ENCODE results near the gene SLC16A11. TPM values are rescaled to one million over a fixed set of nuclear protein-coding genes. Genes with fewer than 3 reads are reported as not detected.
"Not testable (repeated sequence)": the region's sequence is repeated elsewhere in the genome, so short reads cannot be mapped to it uniquely, and the experiment has no call there.

Gene SLC16A11
- total RNA-seq, 1 experiment from 2014 or later = 0.12 TPM

DNA sequence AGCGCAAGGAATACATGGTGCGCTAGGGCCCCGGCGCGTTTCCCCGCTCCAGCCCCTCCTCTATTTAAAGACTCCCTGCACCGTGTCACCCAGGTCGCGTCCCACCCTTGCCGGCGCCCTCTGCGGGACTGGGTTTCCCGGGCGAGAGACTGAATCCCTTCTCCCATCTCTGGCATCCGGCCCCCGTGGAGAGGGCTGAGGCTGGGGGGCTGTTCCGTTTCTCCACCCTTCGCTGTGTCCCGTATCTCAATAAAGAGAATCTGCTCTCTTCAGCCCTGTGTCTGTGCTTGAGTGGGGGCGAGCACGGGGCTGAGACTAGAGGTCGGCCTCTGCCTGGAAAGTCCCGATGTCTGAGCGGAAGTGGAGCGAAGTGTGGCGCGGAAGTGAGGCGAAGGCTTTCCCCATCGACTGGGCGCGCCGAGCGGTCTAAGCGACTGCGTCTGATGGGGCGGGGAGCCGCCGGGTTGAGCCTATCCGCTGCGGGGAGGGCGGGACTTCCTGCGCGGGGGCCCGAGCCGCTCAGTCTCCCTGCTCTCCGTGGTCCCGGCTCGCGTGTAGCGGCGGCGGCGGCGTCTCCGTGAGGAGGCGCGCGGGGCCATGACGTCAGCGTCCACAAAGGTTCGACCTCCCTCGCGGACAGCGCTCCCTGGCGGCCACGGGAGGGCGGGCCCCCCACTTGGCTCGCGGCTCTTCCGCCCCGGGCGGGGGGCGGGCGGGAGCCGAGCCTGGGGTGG, 29.5 kb downstream of the SLC16A11 start:
- DNase-seq (ENCODE audit: extremely low read depth, low read depth) = peak; percentile 94

DNA sequence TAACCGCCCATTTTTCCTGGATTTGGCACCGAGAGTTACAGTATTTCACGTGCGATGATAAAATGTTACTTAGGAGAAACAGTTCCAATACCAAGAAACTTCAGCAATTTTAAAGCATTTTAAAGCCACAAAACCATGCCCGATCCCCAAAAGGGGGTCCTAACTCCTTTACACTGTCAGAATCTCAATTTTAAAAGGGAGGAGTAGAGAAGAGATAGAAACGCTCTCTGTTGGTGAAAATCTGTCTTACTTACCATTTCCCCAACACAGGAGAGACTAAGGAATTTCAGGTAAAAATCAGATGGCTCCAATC, 32.0 kb downstream of the SLC16A11 start:
- no peak for DNase-seq (ENCODE audit: extremely low read depth, low read depth)

DNA sequence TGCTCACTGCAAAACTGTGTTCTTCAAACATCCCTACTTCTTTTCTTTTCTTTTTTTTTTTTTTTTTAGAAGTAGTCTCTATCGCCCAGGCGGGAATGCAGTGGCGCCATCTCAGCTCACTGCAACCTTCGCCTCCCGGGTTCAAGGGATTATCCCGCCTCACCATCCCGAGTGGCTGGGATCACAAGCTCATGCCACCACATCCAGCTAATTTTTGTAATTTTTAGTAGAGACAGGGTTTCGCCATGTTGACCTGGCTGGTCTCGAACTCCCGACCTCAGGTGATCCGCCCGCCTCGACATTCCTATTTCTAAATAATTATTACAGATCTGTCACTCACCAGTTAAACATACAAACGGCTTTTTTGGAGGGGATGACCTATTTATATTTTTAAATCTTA, 32.5 kb downstream of the SLC16A11 start:
- DNase-seq (ENCODE audit: extremely low read depth, low read depth) = no peak

DNA sequence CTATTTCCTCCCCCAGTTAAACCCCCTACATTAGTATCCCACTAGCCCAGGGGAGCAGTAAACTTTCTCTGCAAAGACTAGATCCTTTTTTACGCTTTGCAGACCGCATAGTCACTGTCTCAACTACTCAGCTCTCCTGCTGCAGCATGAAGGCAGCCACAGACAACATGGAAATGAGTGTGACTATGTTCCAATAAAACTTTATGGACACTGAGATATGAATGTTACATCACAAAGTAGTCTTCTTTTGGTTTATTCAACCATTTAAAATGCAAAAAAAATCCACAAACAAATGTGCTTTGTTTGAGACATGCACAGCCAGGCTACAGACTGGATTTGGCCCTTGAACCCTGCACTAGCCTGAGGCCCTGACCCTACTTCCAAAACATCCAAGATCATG, 33.4 kb downstream of the SLC16A11 start:
- DNase-seq (ENCODE audit: extremely low read depth, low read depth) = no peak

DNA sequence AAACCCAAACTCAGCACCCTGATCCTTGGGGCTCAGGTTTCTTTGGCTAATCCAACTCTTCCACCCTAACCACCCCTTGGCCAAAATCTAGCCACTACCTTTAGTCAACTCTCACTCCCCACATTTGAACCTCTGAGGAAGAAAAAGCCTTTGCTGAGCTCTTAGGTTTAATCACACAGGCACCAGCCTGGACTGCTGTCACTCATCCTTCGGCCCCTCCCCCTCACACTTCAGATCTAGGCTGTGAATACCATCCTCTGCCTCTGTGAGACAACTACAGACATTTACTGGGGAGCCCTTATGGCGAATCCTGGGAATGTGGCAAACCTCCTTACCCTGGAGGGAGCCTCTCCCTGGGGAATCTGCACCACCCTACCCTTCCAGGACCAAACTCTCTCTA, 36.7 kb downstream of the SLC16A11 start:
- DNase-seq (ENCODE audit: extremely low read depth, low read depth) = no peak

DNA sequence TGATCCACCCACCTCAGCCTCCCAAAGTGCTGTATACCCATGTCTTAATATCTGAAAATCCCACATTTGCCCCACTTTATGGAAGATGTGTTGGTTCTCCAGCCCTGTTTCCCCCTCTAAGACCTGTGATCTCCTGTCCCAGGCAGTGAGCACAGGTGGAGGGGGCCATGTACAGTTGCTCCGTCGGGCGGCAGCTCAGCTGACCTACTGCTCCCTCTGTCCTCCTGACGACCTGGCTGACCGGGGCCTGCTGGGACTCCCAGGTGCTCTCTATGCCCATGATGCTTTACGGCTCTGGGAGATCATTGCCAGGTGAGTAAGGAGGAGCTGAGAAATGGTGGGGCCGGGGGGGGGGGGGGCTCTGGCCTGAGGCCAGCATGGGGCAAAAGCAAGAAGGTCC, 38.2 kb downstream of the SLC16A11 start:
- no peak for DNase-seq (ENCODE audit: extremely low read depth, low read depth)

DNA sequence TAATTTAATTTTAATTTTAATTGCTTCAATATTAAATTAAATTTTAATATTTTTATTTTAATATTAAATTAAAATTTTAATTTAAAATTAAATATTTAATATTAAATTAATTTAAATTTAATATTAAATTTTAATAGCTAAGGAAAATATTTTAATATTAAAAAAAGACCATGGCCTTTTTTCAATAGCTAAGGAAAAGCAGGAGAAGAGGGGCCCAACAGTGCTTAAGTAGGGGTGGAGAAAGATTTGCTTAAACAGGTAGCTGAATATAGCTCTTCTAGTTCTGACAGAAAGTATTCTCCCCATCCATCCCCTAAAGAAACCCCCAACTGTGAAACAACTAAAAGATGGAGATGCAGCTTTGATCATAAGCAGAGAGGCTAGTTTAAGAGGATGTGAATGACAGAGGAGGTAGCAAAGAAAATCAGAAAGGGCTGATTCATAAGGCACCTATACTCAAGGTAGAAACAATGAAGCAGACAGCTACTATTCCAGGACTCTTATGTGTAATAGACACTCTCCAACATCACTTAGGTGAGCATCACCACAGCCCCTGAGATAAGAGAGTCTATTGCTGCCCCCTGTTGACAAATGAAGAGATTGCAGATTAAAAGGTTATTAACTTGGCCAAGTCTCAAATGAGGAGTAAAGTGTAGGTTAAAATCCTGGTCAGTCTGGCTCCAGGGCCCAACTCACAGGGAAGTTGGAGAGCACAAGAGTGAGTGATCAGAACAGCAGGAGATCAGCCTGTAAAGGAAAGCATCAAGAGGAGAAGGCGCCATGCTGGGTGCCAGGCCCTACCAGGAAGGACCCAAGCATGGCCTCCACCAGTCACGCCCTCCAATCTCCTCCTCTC, 39.3 kb downstream of the SLC16A11 start:
- peak; percentile 80 for DNase-seq (ENCODE audit: extremely low read depth, low read depth)

DNA sequence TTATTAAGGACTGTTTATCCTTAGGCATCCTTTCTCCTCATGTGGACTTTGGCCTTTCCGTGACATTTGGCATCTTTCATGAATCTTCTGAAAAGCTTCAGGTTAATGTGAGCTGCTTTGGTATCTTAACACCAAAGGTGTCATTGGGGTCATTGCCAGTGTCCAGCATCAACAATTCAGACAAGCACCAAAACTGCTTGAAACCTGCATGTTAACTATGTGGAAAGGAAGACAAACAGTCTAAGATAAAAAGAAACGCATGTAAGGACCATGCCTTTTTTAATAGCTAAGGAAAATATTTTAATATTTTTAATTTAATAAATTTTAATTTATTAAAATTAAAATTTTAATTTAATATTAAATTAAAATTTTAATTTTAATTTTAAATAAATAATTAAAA, 40.1 kb downstream of the SLC16A11 start:
- no peak for DNase-seq (ENCODE audit: extremely low read depth, low read depth)

DNA sequence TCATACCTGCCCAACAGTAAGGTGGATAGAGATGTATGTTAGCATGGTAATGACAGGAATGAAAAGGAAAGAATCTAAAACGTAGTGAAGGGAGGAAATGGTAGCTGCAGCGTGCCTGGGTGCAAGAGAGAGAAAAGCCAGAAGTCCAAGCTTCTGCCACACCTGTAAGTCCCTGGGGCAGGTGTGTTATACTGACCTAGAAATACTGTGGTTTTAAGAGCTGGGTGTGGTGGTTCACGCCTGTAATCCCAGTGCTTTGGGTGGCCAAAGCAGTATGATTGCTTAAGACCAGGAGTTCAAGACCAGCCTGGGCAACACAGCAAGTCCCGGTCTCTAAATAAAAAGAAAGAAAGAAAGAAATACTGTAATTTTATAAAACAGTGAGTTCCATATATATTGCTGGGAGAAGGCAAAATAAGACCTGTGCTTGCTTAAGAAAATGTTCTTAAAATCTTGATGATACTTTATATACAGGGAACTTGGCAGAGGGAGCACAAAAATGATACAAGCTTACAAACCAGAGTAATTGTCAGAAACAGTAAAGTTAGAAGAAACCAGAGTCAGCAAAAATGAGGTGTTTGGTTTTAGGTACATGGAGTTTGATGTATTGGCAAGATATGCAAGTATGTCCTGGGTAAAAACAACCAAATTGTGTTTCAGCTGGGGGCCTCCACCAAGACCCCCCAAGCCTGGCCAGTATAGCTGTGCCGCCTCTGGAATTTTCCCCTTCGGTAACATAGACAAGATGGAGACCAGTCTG, 41.4 kb downstream of the SLC16A11 start:
- no peak for DNase-seq (ENCODE audit: extremely low read depth, low read depth)

DNA sequence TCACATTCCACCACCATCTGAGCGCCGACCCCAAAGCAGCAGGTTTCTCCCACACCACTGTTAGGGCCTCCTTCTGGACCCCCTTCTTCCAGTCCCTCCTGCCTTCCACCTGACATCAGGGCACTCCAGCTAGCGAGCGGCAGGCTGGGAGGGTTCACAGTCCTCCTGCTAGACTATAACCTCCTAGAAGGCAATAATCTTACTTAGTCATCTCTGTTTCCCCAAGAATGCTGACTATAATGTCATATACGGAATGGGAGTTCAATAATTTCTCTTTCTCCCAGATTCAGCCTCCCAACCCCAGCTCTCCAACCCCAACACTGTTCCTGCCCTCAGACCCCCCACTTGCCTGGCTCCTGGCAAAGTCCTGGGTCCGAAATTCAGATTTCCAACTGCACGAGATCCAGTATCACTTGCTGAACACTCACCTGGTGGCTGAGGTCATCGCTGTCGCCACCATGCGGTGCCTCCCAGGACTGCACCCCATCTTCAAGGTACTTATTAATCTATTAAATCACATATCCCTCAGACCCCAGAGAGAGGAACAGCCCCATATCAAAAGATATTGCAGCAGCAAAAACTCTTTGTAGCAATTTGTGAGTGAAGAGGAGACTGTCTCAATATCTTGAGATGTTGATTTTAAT, 42.5 kb downstream of the SLC16A11 start:
- DNase-seq (ENCODE audit: extremely low read depth, low read depth) = no peak

DNA sequence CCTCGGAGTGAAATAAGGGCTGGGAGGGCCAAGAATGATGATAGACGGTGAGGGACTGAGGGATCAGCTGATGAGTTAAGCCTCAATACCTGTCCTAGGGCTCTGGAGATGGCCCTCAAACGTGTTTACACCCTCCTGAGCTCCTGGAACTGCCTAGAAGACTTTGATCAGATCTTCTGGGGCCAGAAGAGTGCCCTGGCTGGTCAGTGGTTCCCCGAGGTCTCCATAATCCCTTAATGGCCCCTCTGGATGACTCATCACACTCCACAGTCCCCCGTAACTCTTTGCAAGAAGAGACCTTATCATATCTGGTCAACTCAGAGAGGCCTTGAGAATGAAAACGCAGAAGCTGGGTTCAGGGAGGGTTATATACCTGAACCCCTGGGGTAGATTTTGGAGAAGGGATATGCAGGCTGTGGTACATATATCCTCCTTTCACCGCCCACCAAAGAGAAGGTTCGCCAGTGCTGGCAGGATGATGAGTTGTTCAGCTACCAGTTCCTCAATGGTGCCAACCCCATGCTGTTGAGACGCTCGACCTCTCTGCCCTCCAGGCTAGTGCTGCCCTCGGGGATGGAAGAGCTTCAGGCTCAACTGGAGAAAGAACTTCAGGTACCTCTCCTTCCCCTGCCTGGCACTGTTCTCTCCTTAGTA, 44.9 kb downstream of the SLC16A11 start:
- DNase-seq (ENCODE audit: extremely low read depth, low read depth) = no peak

DNA sequence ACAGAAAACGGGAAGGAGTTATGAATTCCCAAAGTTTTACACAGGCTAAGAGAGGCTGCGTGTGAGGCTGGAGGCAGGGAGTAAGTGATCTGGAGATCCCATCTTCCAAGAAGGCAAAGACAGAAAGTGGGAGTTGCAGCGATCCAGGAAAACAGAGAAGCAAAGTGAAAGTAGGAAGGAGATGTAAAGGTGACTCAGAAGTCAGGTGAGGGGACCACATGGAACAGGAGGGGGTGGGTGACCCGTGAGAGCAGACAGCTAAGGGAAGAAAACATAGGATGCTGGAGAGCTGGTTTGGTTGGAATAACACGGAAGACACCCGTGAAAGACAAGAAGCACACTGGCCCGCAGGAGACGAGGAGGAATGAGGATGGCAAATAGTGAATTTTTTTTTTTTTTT, 46.7 kb downstream of the SLC16A11 start:
- DNase-seq (ENCODE audit: extremely low read depth, low read depth) = no peak

DNA sequence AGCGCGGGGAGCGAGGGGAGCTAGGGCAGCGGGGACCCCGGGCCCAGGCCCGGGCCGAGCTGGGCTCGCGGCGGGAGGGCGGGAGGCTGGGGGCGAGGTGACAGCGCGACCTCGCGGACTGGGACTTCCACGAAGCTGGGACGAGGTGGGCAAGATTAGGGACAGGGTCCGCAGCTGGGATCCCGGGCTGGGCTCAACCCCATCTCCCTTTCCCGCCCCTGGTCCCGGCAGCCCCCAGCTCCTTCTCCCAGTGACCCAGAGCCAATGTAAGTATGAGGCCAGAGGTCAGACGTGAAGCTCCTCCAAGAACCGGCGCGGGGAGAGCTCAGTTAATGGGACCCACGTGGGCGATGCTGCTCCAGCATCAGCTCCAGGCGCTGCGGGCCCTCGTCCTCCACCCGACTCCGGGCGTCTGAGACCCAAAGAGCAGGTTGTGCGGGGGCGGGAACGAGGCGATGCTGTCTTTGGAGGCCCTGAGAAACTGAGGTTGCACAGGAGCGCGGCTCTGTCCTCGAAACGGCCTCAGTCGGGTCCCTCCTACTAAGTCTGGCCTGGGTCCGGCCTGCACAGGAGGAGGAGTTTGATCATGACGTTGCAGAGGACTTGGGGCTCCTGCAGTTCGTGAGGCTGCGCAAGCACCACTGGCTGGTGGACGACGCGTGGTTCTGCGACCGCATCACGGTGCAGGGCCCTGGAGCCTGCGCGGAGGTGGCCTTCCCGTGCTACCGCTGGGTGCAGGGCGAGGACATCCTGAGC, 47.5 kb downstream of the SLC16A11 start:
- DNase-seq (ENCODE audit: extremely low read depth, low read depth) = no peak

DNA sequence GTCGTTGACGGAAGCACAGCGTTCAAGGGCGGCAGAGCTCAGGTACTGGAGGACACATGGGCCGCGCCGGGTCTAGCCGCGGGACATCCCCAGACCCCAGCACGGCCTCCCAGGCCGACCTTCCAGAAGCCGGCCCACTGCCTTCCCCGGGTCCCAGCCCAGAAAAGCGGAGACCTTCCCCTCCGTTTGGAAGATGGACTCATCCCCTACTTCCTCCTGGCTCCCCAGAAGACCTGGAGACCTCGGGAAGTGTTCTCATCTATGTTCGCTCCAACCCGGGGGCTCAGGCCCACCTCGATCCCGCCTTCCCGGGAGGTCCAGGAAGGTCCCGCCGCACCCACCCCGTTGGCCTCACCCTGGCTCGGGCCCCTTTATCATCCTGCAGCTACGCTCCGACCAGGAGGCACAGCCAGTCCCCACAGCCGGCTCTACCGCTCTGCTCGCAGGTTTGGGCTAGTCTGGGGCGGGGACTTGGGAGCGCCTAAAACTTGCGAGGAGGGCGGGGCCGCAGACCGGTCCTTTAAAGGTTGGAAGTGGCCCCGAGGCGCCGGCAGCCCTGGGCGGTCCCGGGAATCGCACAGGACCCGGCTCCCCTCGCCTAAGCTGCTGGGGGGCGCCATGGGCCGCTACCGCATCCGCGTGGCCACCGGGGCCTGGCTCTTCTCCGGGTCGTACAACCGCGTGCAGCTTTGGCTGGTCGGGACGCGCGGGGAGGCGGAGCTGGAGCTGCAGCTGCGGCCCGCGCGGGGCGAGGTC, 48.2 kb downstream of the SLC16A11 start, which contains the start of gene ALOX12:
Gene ALOX12 (plus strand): TSS at position 550 of the 756 bp plus-strand sequence. CDS start 69 bp downstream, at position 619.
- DNase-seq (ENCODE audit: extremely low read depth, low read depth) = no peak

DNA sequence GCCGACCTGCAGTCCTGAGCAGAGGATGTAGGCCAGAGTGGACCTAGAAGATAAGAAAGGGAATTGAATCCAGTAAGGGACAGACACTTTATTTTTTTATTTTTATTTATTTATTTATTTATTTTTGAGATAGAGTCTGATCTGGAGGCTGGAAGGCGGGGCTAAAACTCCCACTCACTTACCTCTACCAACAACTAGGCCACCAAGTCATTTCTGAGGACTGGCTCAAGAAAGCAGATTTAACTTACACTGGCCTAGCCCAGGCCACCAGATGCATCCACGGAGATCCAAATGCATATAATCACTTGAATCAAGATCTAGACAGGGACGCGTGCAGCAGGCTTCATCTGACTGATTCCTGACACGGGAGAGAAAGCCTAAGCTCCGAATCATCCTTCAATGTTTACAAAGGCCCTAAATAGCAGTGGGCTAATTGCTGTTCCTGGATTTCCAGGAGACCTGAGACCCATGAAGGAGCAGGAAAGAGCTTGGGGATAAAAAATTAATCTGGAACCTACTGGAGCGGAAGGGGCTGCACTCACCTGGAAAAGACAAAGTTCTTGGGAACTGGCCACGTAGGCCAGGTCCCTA, 49.1 kb downstream of the SLC16A11 start:
- no peak for DNase-seq (ENCODE audit: extremely low read depth, low read depth)

DNA sequence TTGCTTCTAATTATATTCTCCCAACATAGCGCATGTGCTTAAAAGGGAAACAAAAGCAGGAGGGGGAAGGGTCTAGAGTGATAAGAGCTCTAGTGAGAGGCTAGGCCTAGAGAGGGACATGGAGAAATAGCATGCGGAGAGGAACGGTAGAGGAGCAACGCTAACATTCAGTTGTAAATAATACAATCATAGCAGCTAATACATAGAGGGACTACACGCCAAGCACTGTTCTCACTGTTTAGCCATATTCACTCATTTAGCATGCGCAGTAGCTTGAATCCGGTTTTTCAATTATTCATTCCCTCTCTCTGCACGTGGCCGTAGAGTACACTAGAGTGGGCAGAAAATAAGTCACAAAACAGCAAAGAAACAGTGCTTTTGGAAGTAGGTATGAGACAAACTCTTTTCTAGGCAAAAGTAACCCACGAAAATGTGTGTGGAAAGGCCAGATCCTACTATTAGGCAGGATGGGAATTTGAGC, 49.7 kb downstream of the SLC16A11 start:
- no peak for DNase-seq (ENCODE audit: extremely low read depth, low read depth)

DNA sequence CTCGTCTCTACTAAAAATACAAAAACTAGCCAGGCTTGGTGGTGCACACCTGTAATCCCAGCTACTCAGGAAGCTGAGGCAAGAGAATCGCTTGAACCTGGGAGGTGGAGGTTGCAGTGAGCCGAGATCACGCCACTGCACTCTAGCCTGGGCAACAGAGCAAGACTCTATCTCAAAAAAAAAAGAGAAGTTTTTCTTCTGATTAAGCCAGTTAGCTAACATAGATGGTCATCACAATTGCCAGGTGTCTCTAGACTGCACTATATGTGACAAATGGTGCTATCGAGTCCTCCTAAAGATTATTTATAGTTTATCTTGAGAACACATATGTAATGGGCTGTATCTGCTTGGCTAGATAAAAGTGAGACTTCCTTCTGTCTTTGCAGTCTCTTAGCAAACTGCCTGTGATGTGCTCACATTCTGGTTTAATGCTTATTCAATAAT, 50.3 kb downstream of the SLC16A11 start:
- DNase-seq (ENCODE audit: extremely low read depth, low read depth) = not testable (repeated sequence)

Data from NCI-H460 (cell line).